Measurements from ENCODE around the gene SRGAP1.

DNA sequence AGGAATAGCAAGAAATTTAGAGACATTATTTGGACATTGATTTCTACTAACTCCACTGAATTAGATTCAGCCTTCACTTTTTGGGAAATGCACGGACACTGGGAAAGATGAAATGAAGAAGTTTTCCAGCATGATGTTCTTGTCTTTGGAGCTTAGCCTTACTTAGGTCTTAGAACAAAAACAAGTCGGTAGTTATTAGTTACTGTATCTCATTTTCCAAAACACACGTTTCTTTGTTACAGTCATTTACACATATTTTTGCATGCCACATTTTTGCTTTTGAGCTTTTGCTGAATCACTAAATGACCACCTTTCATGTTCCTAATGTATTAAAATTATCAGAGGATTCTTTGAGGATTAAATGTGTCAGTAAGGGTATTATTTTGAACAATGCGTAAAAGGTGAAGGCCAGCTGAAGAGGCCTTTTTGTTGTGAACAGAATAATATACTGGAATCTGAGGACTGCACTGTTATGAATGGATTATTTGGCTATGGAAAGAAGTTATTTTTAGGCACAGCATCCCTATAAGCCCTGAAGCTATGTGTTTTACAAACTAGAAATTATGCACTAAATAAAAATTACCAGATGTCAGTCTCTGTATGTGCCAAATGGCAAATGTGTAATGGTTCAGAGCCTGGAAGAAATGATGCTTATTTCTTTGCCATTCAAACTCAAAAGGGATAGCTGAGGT is 138.2 kb downstream of the SRGAP1 start:
- TF ChIP-seq, protein P1, sequence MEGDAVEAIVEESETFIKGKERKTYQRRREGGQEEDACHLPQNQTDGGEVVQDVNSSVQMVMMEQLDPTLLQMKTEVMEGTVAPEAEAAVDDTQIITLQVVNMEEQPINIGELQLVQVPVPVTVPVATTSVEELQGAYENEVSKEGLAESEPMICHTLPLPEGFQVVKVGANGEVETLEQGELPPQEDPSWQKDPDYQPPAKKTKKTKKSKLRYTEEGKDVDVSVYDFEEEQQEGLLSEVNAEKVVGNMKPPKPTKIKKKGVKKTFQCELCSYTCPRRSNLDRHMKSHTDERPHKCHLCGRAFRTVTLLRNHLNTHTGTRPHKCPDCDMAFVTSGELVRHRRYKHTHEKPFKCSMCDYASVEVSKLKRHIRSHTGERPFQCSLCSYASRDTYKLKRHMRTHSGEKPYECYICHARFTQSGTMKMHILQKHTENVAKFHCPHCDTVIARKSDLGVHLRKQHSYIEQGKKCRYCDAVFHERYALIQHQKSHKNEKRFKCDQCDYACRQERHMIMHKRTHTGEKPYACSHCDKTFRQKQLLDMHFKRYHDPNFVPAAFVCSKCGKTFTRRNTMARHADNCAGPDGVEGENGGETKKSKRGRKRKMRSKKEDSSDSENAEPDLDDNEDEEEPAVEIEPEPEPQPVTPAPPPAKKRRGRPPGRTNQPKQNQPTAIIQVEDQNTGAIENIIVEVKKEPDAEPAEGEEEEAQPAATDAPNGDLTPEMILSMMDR (conservative IDR thresholded peaks at IDR 0.05): no peak
- no peak for TF ChIP-seq ZFX (IDR thresholded peaks at IDR 0.05)

All from C4-2B (cell line).